ENCODE results near the gene MLLT1.

Gene MLLT1

DNA sequence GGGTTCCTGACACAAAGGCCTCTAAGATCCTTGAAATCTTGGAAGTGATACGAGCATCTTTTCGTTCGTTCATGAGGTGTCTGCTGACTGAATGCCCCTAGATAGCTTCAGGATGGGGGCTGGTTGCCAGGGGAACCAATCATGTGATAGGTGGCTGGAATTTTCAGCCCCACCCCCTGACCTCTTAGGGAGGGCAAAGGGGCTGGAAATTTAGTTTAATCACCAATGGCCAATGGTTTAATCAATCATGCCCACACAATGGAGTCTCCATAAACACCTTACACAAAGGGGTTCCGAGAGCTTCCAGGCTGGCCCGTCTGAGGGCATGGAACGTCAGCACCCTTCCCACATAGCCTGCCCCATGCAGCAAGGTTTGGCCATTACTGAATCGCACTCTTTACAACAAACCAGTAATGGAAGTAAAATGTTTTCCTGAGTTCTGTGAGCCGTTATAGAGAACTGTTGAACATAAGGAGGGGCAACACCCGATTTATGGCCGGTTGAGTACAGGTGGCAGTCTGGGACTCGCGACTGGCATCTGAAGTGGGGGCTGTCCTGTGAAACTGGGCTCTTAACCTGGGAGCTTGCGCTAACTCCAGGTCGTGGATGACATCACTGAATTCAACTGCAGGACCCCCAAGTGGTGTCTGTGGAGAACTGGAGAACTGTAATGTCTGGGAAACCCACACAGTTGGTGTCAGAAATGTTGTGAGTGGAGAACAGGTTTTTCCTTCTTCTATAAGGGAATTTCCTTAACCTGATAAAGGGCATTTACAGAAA, 25.6 kb downstream of the MLLT1 start:
- no peak for DNase-seq

- no peak for DNase-seq
Measured at GRCh38 chr19:6252066-6252465, 27.7 kb downstream of the MLLT1 start.

- DNase-seq, result no peak
Measured at GRCh38 chr19:6250909-6251308, 28.9 kb downstream of the MLLT1 start.

DNA sequence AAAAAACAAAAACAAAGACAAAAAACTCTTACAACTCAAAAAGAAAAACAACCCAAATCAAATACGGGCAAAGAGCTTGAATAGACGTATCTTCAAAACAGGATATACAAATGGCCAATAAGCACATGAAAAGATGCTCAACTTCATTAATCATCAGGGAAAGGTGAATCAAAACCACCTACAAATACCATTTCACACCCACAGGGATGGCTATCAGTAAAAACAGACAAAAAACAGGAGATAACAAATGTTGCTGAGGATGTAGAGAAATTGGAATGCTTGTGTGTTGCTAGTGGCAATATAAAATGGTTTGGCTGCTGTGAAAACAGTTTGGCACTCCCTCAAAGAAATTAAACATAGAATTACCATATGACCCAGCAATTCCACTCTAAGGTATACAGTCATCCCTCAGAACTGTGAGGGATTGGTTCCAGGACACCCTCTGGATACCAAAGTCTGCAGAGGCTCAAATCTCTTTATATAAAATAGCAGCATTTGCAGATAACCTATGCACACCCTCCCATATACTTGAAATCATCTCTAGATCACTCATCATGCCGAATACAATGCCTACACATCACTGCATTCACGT, 29.7 kb downstream of the MLLT1 start:
- no peak for DNase-seq

DNA sequence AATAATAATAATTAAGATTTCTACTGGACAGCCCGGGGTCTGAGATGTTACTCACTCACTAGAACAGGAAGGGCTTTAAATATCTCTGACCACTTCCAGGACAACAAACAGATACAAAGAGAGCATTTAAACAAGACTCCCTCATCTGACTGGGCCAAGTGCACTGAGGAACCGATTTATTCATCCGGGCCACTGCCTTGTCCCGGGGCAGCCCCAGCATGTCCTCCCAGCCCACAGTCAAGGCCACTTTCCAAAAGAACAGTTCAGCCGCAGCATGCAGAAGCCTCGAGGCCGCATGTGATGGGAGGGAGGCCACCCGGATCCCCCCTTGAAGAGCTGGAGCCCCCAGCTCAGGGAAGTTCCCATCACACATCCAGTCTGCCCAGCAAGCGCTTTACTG, 30.5 kb downstream of the MLLT1 start:
- DNase-seq, result no peak

GRCh38 chr19:6248844-6249243, 30.9 kb downstream of the MLLT1 start:
- no peak for DNase-seq

DNA sequence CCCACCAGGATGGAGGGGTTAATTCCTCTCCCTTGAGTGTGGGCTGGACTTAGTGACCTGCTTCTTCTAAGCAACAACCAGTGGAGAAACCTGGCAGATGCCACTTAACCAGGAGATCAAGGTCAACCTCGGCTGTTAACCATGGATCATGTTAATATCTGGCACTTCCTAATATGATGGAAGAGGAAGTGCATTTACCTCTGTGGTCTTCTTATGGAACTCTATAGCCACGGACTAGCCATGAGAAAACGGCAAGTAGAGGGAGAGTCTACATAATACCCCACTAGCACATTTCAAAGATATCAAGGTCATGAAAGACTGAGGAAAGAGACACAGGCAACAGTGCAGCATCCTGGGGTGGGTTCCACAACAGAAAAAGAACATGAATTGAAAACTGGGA, 31.4 kb downstream of the MLLT1 start:
- DNase-seq, result no peak

- no peak for DNase-seq
Measured at GRCh38 chr19:6247007-6247288, 32.8 kb downstream of the MLLT1 start.

DNA sequence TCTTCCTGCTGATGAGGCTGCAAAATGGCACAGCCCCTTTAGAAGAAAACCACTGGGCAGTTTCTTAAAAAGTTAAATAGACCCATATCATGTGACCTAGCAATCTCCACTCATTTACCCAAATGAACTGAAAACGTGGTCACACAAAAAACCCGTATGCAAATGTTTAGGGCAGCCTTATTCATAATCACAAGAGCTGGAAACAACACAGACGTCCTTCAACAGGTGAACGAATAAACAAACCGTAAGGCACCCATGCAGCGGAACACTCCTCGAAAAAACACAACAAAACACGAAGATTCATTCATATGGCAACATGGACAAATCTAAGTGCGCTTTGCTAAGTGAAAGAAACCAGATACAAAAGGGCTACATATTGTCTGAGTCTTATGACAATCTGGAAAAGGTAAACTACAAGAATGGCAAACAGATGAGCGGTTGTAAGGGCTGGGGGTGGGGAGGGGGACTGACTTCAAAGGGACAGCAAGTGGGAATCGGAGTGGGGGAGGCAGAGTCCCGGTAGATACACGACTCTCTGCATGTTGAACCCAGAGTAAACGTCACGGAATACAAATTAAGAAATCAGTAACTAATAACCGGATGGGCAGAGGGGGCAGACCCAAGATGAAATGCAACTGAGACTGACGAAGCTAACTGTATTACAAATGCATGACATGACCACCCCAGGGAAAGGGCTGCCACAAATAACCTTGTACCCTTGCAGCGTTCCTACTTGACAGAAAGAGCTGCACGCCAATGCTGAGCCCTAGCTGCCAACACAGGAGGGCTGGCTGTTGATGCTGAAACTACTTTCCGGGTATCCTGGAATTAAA, 33.4 kb downstream of the MLLT1 start:
- DNase-seq, result no peak

GRCh38 chr19:6242677-6243076, 37.1 kb downstream of the MLLT1 start:
- DNase-seq, result no peak

DNA sequence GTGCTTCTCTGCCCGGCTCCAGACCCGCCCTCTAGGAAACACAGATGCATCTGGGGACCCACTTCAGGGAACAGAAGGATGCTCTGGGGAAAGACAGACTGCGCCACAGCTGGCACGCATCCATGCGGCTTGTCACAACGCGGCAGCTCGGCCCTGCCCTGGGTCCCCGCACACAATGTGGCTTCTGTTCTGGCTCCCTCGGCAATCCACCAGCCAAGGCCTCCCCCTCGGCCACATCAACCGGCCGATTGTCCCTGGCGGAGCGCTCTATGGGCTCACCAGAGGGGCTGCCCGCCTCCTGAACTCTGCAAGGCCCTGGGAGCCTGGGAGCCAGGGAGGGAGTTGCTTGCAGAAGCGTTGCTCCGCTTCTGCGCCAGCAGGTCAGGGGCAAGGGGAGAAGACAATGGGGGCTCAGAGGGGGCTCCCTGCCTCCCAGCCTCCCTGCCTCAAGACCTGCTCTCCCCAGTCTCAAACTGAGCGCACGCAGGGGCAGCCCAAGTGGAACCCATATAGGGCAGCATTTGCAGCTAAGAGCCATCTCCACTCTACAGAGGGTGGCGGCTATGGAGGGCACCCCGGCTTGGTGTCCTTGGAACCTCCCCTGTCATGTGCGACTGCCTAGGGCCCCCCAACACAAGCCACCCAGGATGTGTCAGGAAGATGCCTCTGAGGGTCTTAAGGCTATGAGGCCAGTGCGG, 37.9 kb downstream of the MLLT1 start:
- peak; percentile 21 for DNase-seq

DNA sequence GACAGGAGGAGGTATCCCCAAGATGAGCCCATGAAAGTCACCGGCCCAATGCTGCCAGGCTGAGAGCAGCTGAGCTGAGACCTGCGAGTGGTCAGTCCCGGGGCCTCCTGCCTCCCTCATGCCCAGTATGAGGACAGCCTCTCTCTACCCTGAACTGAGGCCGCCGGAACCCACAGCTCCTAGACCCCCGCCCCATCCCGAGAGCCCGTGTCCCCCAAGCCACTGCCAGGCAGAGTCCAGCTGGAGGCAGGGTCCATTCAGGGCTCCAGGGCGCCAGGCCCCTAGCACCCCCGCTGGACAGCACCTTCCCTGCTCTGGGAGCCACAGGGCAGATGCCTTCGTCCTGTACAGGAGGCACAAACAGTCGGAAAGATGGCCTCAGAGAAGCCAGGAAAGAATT, 38.7 kb downstream of the MLLT1 start:
- DNase-seq, result no peak

GRCh38 chr19:6239871-6240676, 39.7 kb downstream of the MLLT1 start:
- no peak for DNase-seq

- DNase-seq, result no peak
Measured at GRCh38 chr19:6239401-6239844, 40.4 kb downstream of the MLLT1 start.

DNA sequence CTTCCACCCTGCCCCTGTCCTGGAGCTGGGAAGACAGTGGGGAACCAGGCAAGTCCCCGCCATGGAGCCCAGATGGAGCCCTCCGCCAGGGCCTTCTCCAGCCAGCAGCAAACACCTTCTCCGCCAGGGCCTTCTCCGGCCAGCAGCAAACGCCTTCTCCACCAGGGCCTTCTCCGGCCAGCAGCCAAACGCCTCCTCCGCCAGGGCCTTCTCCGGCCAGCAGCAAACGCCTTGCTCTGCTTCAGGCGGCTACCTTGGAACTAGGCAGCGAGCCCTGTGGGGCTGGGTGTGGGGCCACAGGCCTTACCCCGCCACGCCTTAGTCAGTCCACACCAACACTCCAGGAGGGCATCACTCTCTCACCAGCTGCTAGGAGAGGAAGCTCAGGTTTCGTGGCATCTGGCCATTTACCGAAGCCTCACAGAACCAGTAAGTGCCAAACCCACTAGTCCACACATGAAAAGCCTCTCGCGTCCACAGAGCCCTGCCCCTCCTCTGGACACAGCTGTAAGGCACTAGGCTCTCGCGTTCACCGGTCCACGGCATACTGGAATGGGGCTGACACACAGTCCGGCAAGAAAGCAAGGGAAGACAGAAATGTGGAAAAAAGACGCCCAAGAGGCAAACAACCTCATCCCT, 41.0 kb downstream of the MLLT1 start:
- no peak for DNase-seq

DNA sequence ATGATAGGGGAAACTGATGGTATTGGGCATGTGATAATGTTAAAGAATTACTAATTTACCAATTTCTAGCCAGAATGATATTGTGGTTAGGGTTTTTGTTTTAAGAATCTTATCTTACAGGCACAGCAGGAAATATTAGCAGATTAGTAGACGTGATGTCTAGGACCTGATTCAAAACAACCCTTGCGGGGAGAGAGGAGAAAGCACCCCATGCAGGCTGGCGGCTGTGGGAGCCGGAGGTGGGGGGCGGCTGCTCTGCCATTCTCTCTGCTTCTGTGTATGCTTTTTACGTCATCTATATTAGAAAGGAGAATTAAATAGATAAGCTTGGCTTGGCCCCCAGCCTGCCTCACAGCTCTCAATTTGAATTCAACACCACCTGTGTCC, 41.5 kb downstream of the MLLT1 start:
- no peak for DNase-seq

DNA sequence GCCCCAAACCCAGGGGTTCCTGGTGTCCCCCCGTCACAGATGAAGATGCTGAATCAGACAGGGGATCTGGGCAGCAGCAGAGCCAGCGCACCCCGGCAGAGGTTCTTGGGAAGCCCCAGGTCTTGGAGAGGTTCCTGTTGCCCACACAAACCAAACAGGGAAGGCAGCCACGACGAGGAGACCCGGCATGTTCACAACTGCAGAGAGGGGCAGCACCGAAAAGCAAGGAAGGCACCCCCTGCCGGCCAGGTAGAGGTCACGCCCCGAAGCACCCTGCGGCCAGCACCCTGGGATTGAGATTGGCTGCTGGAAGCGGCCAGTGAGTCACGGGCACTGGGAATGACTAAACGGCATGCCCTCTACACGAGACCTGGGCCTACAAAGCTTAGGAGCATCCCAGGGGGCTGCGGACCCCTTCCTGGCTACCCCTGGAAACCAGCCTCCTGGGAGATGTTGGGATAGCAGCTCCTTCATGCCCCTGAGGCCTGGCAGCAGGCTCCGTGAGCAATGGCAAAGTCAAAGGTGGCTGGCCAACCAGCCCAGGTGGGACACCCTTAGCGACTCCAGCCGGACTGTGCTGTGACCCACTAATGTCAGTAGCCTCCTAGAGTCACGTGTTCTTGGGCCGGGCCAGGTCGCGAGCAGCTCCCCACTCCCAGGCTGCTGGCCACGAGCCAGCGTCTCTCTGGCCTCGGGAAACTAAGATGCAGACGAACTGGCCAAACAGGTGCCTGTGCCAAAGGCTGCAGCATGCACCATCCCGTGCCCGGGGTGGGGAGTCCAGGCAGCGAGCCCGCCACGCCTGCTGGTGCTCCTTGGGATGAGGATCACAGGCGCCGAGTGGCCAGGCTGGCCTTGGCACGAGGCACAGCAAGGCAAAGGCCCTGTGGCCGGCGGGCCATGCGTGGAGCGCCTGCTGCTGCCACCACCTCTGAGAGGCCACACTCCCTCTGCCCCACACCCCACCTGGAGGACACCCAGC, 43.2 kb downstream of the MLLT1 start:
- DNase-seq, result no peak

DNA sequence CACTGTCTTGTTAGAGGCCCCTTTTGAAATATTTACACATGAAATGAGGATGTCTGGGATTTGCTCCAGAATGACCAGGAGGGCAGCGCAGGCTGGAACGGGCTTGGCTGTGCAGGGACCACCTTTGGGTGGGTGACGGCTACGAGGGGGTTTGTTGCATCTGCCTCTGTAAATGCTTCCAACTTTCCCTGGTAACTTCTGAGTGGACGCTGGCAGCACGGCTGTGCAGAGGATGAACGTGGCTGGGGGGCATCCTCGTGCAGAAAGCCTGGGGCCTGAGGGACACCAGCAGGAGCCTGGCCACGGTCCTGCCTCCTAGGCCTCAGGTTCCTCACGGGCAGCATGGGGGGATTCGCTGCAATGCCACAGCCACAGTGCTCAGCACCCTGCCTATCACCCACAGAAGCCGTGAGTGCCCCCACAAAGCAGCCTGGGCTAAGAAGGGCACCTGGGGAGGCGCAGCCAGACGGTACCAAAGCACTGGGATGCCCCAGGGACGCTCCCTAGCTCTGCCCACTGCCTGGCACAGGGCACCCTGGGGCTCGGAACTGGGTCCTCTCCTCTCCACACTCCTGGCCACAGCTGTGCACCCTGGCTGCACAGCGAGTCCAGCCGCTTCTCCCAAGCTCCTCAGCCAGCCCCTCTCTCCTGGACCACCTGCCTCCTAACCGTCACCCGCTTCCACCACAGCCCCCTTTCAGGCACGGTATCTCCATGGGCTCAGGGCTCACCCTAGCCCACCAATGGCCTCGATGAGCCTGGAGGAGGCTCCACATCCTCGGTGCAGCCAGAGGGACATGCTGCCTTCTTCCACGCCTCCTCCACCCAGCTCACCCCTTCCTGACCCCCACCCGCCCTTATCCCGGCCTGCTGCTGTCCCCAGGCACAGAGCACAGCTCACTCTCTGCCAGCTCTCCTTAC, 44.5 kb downstream of the MLLT1 start:
- DNase-seq, result no peak

DNA sequence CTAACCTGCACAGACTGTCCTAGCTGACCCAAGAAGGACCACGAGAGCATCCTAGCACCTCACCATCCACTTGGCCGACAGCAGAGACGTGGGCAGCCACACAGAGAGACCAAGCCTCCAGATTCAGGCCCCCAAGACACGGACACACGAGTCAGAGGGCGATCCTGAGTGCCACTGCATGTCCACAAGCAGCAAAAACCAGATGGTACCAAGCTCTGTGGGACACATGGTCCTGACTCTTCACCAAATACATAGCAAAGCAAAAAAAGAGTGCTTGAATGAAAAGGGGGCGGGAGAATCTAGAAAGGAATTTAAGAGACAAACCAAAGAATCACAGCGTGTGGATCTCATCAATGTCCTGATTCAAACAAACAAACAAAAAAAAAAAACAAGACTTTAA, 45.2 kb downstream of the MLLT1 start:
- DNase-seq, result no peak

Data from NCI-H1694 treated with DMSO at 0.1 percent for 48 hours (cell line).